22Rv1 (cell line): ENCODE data around the gene SYT8.

Experiments used
- CTCF ChIP-seq: fragments of 450-650 bp; IDR thresholded peaks from 2 replicates; pipeline ENCODE4 v1.5.1; 2017; ENCODE audit warnings: mild to moderate bottlenecking
- ZFX ChIP-seq: fragments of 450-650 bp; IDR thresholded peaks from 2 replicates; pipeline ENCODE4 v1.6.1; 2017; ENCODE audit warnings: antibody characterized with exemption, borderline replicate concordance

- no peak for TF ChIP-seq CTCF
- no peak for TF ChIP-seq ZFX
These were observed 35.5 kb downstream of the SYT8 start for GRCh38 chr11:1870326-1870696.
